Amygdala (tissue), 56 donors: ENCODE results near the gene WDR59.
A peak's percentile ranks its signal among the peaks of the same experiment; 100 is the strongest.
"Not testable (repeated sequence)": the region's sequence is repeated elsewhere in the genome, so short reads cannot be mapped to it uniquely, and the experiment has no call there.

Experiments used
- DNase-seq, 56 donors: peaks; one replicate each; lab custom pipeline; 2025; lab: John Stamatoyannopoulos, UW

WDR59 gene

DNA sequence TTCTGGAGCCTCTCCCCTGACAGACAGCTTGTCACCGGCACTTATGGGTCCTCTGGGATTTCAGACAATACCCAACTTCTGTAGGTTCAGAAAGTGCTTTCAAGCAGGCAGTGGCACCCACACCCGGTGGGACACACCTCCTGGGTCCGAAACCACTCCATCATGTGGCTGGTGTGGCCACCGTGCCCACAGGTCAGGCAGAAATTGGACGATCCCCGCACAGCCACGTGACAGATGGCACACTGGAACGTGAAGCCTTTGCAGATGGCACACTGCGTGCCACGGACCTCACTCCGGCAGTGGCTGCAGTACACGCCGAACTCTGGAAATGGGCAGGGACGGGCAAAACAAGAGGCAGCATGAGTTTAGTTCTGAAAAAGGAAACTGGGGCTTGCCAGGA is 110.8 kb downstream of the WDR59 start:
- DNase-seq, result no peak

DNA sequence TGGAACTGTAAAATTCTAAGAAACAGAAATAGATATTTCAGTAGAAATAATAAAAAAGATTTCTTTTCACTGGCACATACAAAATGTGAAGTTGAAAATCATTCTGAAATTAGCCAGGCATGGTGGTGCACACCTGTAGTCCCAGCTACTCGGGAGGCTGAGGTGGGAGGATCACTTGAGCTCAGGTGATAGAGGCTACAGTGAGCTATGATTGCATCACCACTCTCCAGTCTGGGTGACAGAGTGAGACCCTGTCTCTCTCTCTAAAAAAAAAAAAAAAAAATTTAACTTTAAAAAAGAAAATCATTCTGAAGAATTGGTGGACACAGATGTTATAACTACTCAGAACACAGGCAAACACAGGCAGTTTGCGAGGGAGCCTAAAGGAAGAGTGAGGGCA is 112.6 kb downstream of the WDR59 start:
- DNase-seq, result no peak

DNA sequence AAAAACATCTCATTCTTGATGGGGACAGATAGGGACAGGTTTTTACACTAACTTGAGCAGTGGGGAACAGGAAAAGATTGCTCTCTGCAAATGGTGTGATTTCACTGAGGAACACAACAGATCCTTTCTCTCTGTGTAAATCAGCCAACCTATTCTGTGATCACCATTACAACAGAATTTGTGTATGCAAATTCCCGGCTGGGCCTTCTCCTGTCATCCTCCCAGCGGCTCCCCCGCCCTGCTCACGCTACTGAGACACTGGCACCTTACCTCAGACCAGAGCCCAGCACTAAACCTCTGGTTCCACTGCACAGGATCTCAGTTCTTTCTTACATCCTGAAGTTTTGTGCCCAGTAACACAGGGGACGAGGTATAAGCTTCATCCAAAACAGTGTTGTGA is 113.3 kb downstream of the WDR59 start:
- DNase-seq, result no peak

DNA sequence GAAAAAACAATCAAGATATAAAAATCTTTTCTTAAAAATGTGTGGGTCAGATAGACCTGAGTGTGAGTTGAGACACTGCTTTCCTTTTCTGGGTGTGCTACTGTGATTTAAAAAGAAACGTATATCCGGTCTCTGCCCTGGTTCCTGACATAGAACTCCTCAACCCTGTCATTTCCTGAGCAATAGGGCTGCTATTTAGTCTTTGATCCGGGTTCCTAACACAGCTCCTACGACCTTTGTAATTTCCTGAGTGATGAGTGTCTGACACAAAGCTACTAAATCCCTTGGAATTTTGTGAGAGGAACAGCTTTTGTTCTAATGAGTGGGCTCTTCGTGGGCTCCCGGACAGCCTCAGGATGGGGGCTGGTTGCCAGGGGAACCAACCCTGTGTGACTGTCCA is 116.4 kb downstream of the WDR59 start:
- DNase-seq, result no peak

GRCh38 chr16:74868035-74868434 is 116.9 kb downstream of the WDR59 start:
- DNase-seq, result no peak

- DNase-seq, result no peak
These were observed 117.6 kb downstream of the WDR59 start for GRCh38 chr16:74867281-74867849.

GRCh38 chr16:74865922-74866598 is 118.9 kb downstream of the WDR59 start:
- no peak for DNase-seq

GRCh38 chr16:74862743-74863244 is 122.1 kb downstream of the WDR59 start:
- DNase-seq, result peak in 8 of 56 donors; percentile 2 to 45 (median 4)

- DNase-seq, result no peak
These were observed 132.4 kb downstream of the WDR59 start for GRCh38 chr16:74852500-74852875.

GRCh38 chr16:74850027-74850426 is 134.9 kb downstream of the WDR59 start:
- DNase-seq, result no peak

DNA sequence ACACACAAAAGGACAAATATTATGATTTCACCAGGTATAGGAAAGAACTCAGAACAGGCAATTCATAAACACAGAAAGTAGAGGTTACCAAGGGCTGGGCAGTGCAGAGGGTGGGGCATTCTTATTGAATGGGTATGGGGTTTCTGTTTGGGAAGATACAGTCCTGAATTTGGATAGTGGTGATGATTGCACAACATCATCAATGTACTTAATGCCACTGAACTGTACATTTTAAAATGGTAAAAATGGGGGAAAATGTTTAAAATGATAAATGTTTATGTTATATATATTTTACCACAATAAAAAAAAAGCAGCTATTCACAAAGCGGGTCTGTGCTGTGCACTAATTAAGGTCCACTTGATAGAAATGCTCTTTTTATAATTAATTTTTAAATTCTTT is 137.7 kb downstream of the WDR59 start:
- no peak for DNase-seq

DNA sequence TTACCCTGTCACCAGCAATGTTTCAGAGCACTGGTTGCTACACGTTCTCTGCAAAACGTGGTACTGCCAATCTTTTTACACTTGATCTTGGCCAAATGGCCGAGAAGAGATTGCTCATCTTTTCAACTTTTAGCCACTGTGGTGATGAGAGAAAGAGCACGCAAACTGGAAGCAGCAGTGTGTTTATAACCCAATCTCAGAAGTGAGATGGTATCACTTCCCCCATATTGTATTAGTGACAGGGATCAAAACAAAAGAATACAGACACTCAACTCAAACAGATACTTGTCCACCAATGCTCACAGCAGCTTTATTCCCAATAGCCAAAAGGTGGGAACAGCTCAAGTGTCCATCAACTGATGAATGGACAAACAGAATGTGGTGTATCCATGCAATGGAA is 138.2 kb downstream of the WDR59 start:
- DNase-seq, result no peak

- no peak for DNase-seq
These were observed 140.6 kb downstream of the WDR59 start for GRCh38 chr16:74844041-74844980.

DNA sequence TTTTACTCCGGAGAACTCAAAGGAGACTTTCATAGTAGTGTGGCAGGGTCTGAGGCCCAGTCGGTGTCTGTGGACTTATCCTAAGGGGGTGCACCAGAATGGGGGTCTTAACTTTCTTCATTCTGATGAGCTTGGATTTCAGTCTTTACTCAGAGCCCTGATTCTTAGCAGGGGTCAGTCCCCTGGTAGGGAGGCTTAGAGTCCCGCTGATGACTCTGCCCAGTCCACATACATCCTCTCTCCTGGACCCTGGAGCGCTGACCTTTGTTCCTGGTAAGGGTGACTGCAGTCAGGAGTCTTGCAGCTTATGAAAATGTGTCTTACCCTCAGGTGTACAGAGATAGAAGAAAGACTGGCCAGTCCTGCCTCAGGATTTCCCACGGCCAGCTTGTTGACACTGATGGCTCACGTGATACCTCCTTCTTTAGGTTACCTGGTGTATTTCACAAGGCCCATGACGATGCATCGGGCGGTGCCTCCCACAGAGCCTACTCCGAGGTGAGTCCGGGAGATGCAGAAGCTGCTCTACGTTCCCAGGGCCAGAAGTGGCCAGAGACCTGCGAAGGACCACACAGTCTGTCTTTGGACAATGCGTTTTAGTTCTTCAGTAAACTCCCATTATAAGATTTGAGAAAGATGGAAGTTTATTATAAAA is 141.4 kb downstream of the WDR59 start:
- not testable (repeated sequence) for DNase-seq

DNA sequence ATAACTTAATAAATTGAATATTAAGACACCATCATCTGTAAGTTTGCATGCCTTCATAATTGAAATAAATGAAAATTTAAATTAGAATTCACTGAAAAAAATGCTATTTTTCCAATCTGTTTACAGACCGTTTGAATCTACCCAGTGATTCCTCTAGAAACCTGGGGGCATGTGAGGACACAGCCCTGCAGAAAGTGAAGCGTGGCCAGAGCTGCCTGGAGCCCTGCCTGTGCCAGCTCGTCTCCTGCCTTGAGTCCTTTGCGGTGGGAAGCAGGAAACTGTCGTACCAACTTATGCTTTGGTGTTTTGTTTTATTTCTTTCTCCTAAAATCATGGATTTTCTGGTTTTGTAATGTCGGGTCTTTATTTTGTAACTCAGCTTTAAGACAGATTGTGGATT is 142.5 kb downstream of the WDR59 start:
- DNase-seq, result no peak

GRCh38 chr16:74841904-74842303 is 143.0 kb downstream of the WDR59 start:
- DNase-seq, result no peak

- DNase-seq, result no peak
These were observed 143.5 kb downstream of the WDR59 start for GRCh38 chr16:74841469-74841868.

DNA sequence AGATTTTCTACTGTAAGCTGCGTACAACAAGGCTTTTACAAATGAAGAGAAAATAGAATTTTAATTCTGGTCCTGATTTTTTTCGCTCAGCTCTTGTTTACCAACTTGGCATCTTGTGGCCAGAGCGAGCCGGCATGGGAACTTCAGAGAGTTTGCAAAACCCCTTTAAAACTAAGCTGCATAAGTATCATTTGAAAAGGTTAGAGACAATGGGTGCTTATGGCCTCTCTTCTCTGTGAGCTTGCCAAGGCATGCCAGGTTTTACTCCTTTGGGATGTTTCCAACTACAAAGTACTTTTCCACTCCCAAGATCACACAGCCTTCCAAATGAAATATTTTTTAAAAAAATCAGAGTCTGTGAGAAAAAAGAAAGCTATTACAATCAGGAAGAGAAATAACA is 147.9 kb downstream of the WDR59 start:
- DNase-seq, result no peak

GRCh38 chr16:74836111-74836671 is 148.7 kb downstream of the WDR59 start:
- no peak for DNase-seq

DNA sequence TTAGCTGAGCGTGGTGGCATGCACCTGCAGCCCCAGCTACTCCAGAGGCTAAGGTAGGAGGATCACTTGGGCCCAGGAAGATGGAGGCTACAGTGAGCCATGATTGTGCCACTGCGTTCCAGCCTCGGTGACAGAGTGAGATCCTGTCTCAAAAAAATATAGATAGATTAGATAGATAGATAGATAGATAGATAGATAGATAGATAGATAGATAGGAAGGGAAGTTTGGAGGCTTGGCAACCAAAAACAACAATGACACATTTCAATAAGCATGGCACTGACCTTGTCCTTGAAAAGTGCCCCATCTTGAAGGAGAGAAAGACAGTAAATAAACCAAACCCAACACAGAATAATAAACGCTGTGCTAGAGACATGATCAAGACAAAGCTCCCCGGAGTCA is 152.7 kb downstream of the WDR59 start:
- no peak for DNase-seq

- DNase-seq, result no peak
These were observed 153.5 kb downstream of the WDR59 start for GRCh38 chr16:74831467-74831866.
